ENCODE measurements around the gene CTU2. TPM values are rescaled to one million over a fixed set of nuclear protein-coding genes. Genes with fewer than 3 reads are reported as not detected.
A peak's percentile ranks its signal among the peaks of the same experiment; 100 is the strongest.

Gene CTU2
- total and polyA plus RNA-seq, 9 of the 15 experiments (the other 6 are each of a cell fraction or from before 2014, with no cell fraction given) = 1.3 to 105 (median 23.2) TPM

GRCh38 chr16:88662843-88663606, 43.3 kb upstream of the CTU2 start, which contains the start of gene MVD (continued):
- TF ChIP-seq, protein P1, sequence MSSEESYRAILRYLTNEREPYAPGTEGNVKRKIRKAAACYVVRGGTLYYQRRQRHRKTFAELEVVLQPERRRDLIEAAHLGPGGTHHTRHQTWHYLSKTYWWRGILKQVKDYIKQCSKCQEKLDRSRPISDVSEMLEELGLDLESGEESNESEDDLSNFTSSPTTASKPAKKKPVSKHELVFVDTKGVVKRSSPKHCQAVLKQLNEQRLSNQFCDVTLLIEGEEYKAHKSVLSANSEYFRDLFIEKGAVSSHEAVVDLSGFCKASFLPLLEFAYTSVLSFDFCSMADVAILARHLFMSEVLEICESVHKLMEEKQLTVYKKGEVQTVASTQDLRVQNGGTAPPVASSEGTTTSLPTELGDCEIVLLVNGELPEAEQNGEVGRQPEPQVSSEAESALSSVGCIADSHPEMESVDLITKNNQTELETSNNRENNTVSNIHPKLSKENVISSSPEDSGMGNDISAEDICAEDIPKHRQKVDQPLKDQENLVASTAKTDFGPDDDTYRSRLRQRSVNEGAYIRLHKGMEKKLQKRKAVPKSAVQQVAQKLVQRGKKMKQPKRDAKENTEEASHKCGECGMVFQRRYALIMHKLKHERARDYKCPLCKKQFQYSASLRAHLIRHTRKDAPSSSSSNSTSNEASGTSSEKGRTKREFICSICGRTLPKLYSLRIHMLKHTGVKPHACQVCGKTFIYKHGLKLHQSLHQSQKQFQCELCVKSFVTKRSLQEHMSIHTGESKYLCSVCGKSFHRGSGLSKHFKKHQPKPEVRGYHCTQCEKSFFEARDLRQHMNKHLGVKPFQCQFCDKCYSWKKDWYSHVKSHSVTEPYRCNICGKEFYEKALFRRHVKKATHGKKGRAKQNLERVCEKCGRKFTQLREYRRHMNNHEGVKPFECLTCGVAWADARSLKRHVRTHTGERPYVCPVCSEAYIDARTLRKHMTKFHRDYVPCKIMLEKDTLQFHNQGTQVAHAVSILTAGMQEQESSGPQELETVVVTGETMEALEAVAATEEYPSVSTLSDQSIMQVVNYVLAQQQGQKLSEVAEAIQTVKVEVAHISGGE (CRISPR knock-in tag; IDR thresholded peaks at IDR 0.05) = peak in 1 of 3 experiments; percentile 64; a peak in 2 of 6 replicates
- TF ChIP-seq MCM7 (IDR thresholded peaks at IDR 0.05) (no peak), RFX1 (IDR thresholded peaks at IDR 0.05) (no peak), SP2 (IDR thresholded peaks at IDR 0.05; ENCODE audit: extremely low read depth, low read depth, low read length, poor library complexity, severe bottlenecking) (peak; percentile 65), XRCC5 (IDR thresholded peaks at IDR 0.05; ENCODE audit: low read depth, low read length) (no peak; the same call in 1 of the 2 replicates), ZBTB2 (IDR thresholded peaks at IDR 0.05) (peak; percentile 73), RUNX1 (IDR thresholded peaks at IDR 0.05; ENCODE audit: low read depth) (0 out of 2 replicates have a peak, but pooled peaks have one; percentile 43), ZNF668 (CRISPR knock-in tag; IDR thresholded peaks at IDR 0.05) (no peak), RAD21 (CRISPR knock-in tag; conservative IDR thresholded peaks at IDR 0.05 in 1 of 2, IDR thresholded peaks at IDR 0.05 in 1 of 2) (peak in 1 of 2 experiments; percentile 11; a peak in 1 of 4 replicates), HMG20B (CRISPR knock-in tag; IDR thresholded peaks at IDR 0.05) (no peak), ZNF311 (CRISPR knock-in tag; IDR thresholded peaks at IDR 0.05) (no peak)
- TF ChIP-seq, protein P2, sequence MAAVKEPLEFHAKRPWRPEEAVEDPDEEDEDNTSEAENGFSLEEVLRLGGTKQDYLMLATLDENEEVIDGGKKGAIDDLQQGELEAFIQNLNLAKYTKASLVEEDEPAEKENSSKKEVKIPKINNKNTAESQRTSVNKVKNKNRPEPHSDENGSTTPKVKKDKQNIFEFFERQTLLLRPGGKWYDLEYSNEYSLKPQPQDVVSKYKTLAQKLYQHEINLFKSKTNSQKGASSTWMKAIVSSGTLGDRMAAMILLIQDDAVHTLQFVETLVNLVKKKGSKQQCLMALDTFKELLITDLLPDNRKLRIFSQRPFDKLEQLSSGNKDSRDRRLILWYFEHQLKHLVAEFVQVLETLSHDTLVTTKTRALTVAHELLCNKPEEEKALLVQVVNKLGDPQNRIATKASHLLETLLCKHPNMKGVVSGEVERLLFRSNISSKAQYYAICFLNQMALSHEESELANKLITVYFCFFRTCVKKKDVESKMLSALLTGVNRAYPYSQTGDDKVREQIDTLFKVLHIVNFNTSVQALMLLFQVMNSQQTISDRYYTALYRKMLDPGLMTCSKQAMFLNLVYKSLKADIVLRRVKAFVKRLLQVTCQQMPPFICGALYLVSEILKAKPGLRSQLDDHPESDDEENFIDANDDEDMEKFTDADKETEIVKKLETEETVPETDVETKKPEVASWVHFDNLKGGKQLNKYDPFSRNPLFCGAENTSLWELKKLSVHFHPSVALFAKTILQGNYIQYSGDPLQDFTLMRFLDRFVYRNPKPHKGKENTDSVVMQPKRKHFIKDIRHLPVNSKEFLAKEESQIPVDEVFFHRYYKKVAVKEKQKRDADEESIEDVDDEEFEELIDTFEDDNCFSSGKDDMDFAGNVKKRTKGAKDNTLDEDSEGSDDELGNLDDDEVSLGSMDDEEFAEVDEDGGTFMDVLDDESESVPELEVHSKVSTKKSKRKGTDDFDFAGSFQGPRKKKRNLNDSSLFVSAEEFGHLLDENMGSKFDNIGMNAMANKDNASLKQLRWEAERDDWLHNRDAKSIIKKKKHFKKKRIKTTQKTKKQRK (IDR thresholded peaks at IDR 0.05; ENCODE audit: borderline replicate concordance, low read depth, low read length) = no peak
- TF ChIP-seq, protein P3, sequence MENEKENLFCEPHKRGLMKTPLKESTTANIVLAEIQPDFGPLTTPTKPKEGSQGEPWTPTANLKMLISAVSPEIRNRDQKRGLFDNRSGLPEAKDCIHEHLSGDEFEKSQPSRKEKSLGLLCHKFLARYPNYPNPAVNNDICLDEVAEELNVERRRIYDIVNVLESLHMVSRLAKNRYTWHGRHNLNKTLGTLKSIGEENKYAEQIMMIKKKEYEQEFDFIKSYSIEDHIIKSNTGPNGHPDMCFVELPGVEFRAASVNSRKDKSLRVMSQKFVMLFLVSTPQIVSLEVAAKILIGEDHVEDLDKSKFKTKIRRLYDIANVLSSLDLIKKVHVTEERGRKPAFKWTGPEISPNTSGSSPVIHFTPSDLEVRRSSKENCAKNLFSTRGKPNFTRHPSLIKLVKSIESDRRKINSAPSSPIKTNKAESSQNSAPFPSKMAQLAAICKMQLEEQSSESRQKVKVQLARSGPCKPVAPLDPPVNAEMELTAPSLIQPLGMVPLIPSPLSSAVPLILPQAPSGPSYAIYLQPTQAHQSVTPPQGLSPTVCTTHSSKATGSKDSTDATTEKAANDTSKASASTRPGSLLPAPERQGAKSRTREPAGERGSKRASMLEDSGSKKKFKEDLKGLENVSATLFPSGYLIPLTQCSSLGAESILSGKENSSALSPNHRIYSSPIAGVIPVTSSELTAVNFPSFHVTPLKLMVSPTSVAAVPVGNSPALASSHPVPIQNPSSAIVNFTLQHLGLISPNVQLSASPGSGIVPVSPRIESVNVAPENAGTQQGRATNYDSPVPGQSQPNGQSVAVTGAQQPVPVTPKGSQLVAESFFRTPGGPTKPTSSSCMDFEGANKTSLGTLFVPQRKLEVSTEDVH (IDR thresholded peaks at IDR 0.05; ENCODE audit: low read depth, partially characterized antibody) = peak; percentile 51
- TF ChIP-seq, protein P4, sequence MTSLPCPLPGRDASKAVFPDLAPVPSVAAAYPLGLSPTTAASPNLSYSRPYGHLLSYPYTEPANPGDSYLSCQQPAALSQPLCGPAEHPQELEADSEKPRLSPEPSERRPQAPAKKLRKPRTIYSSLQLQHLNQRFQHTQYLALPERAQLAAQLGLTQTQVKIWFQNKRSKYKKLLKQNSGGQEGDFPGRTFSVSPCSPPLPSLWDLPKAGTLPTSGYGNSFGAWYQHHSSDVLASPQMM (CRISPR knock-in tag; IDR thresholded peaks at IDR 0.05) = no peak
